ENCODE measurements around the gene CHST6.

CHST6 gene

DNA sequence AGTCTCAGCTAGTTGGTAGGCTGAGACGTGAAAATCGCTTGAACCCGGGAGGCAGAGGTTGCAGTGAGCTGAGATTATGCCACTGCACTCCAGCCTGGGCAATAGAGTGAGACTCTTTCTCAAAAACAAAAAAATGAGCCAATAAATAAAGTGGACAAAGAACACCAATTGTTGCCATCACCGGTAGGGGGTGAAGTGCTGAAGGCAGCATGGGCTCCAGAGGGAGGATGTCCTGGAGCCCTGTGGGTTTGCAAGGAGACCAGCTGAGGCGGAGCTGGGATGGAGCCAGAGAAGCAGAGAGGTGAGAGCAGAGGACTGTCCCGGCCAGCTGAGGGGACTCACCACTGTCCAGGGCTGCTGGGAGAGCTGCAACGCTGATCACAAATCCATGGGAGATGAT is 13.8 kb downstream of the CHST6 start:
- TF ChIP-seq, protein P1, sequence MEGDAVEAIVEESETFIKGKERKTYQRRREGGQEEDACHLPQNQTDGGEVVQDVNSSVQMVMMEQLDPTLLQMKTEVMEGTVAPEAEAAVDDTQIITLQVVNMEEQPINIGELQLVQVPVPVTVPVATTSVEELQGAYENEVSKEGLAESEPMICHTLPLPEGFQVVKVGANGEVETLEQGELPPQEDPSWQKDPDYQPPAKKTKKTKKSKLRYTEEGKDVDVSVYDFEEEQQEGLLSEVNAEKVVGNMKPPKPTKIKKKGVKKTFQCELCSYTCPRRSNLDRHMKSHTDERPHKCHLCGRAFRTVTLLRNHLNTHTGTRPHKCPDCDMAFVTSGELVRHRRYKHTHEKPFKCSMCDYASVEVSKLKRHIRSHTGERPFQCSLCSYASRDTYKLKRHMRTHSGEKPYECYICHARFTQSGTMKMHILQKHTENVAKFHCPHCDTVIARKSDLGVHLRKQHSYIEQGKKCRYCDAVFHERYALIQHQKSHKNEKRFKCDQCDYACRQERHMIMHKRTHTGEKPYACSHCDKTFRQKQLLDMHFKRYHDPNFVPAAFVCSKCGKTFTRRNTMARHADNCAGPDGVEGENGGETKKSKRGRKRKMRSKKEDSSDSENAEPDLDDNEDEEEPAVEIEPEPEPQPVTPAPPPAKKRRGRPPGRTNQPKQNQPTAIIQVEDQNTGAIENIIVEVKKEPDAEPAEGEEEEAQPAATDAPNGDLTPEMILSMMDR (IDR thresholded peaks at IDR 0.05; ENCODE audit: insufficient read depth, missing control alignments): no peak
- DNase-seq (ENCODE audit: insufficient read length, low spot score) (no peak), FAIRE-seq (no peak)

DNA sequence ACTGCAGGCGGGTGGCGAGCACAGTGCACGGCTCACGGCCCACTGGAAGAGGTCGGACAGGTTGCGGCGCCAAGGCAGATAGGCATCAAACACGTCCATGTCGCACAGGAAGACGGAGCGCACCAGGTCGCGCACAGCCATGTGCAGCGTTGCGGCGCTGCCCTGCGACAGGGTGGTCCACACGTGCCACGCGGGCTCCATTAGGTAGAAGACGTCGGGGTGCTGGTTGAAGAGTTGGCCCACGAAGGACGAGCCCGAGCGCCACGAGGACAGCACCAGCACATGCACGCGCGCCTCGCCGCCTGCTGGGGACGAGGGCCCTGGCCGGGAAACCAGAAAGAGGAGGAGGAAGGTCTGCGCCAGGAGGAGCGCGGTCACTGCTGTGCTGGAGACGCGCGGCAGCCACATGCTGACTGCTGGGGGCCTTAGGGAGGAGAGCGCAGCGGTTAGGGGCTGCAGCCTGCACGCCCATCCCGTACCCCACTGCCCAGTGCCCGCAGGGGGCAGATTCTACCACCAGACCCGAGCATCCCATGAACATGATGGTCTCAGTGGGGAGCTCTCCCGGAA is 15.7 kb downstream of the CHST6 start:
- TF ChIP-seq, protein P1 (IDR thresholded peaks at IDR 0.05; ENCODE audit: insufficient read depth, missing control alignments): no peak
- DNase-seq (ENCODE audit: insufficient read length, low spot score): no peak
- FAIRE-seq: no peak

DNA sequence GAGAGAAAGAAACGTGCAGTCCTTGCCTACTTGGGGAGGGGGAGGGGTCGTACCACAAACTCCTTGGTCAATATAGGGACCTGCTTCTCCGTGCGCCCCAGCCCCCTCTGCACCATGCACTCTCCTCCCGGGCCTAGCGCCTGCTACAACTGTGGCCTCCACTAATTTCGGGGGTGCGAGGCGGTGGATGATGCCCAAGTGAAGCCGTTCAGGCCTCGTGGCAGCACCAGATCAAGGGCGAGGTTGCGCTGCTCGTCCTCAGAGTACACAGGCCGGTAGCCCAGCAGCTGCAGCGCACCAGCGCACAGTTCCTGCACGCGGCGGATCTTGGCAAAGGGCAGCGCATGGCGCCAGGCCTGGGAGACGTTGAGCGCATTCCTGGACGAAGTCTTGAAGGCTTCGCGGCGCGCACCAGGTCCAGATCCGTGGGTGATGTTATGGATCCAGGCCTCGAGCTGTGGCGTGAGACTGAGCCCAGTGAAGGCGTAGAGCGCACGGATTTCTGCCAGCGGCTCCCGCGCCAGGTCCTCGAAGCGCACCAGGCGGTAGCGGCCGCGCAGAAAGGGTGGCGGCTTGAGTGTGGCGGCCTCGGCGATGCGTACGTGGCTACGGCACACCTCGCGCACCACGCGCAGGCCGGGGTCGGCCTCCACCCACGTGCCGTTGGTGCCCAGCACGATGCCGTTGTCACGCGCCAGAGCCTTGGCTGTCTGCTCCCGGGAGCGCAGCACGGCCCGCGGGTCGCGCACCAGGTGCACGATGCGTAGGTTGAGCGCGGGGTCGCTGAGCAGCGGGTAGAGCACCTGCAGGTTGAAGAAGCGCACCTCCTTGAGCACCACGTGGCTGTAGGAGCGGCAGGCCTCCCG is 16.5 kb downstream of the CHST6 start:
- DNase-seq (ENCODE audit: insufficient read length, low spot score): no peak
- no peak for FAIRE-seq
- TF ChIP-seq, protein P1 (IDR thresholded peaks at IDR 0.05; ENCODE audit: insufficient read depth, missing control alignments): no peak

DNA sequence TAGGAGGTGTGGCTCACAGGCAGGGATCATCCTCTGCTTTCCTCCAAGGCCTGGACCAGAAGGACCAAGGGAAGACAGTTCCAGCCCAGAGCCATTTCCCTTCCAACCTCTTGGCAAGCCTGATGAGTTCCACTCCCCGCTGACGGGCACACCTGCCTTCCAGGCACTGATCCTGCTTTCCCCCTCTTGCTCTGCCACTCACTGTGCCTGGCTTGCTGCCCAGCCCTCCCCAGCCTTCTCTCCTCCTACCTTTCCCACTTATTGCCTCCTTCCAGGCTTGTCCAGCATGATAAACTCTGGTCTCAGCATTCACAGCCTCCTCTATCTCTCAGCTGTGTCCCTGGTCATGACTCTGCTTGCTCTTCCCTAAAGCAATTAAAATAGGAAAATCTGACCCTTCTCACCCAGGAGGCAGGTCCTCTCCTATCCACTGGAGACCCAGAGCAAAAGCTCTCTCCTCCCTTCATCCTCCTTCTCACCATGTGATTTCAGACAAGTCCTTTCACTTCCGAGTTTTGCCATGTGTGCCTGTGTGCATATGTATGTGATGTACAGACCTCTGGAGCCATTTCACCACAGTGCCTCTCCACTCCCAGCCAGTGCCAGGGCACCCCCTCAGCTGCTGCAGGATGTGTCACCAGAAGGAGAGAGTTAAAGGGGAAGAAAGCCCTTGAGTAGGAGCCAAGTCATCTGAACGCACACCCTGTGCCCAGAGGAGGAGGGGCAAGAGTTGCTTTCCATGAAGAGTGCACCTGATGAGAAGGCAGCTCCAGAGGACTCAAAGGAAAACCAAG is 17.4 kb downstream of the CHST6 start:
- TF ChIP-seq, protein P1 (IDR thresholded peaks at IDR 0.05; ENCODE audit: insufficient read depth, missing control alignments): no peak
- no peak for FAIRE-seq
- no peak for DNase-seq (ENCODE audit: insufficient read length, low spot score)

DNA sequence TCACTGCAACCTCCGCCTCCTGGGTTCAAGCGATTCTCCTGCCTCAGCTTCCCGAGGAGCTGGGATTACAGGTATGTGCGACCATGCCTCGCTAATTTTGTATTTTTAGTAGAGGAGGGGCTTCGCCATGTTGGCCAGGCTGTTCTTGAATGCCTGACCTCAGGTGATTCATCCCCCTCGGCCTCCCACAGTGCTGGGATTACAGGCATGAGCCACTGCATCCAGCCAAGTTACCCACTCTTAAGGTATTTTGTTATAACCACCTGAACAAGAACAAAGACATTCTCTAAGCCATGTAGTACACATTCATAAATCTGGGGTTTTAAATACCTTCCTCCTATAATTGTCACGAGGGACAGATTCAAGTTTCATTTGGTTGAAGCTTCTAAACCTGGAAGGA is 18.4 kb downstream of the CHST6 start:
- no peak for DNase-seq (ENCODE audit: insufficient read length, low spot score)
- TF ChIP-seq, protein P1 (IDR thresholded peaks at IDR 0.05; ENCODE audit: insufficient read depth, missing control alignments): no peak

DNA sequence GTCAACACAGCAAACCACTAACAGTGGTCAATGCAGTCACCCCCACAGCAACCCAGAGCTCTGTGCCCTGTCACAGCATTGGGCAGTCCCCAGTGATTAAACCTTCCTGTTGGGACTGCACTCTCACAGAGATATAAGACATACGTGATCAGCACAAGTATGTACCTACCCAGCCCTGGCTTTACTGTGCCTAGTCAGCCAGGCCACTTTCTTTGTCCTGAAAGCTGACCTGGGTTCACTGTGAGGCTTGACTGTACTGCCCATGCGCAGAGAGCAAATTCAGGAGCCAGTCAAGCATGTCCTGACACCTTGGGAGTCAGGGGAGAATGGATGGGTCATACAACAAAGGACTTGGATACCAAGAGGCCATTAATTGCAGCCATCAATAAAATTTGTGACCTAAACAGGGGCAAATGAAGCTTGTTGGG is 19.8 kb downstream of the CHST6 start:
- no peak for FAIRE-seq

More for the DNA sequence above, 18.4 kb downstream of the CHST6 start:
- no peak for FAIRE-seq

More for the DNA sequence above, 19.8 kb downstream of the CHST6 start:
- no peak for DNase-seq (ENCODE audit: insufficient read length, low spot score)
- TF ChIP-seq, protein P1 (IDR thresholded peaks at IDR 0.05; ENCODE audit: insufficient read depth, missing control alignments): no peak

All from D721Med (cell line).